GM06990 (cell line): ENCODE measurements around the gene ACKR4.

Source experiments
- DNase-seq: peaks from one replicate; pipeline ENCODE4 v3.0.0-alpha.2; 2011; ENCODE audit not compliant: insufficient read length; ENCODE audit errors: extremely low read depth
- H3K27me3 ChIP-seq: replicated peaks from 2 replicates; pipeline ENCODE4 v1.6.0; 2011; ENCODE audit warnings: low read length; ENCODE audit not compliant: control insufficient read depth, insufficient read depth
- H3K36me3 ChIP-seq: 2 replicates; pipeline ENCODE4 v1.5.1; 2011; ENCODE audit warnings: low read length; ENCODE audit not compliant: control insufficient read depth, insufficient read depth
- H3K4me3 ChIP-seq: replicated peaks from 2 replicates; pipeline ENCODE4 v1.5.1; 2011; ENCODE audit warnings: low read depth, mild to moderate bottlenecking, control low read depth, low read length
- TF ChIP-seq, protein P1 (sequence below): IDR thresholded peaks from 2 replicates; pipeline ENCODE4 v1.5.1; 2011; ENCODE audit warnings: low read length, control low read depth, mild to moderate bottlenecking, inconsistent platforms; ENCODE audit not compliant: insufficient read depth, poor library complexity, severe bottlenecking

Gene ACKR4

GRCh38 chr3:132596816-132597433, at the start of gene ACKR4:
Gene ACKR4, plus strand, starts transcription at chr3:132597270. Its CDS starts 3,128 bp downstream, at chr3:132600398.
- H3K36me3 ChIP-seq = no peaks in the 10 kb centered on the region
- no peak within 1 kb of the TSS for H3K4me3 ChIP-seq
- no peak for DNase-seq
- no peaks in the 10 kb centered on the region for H3K27me3 ChIP-seq
- TF ChIP-seq, protein P1, sequence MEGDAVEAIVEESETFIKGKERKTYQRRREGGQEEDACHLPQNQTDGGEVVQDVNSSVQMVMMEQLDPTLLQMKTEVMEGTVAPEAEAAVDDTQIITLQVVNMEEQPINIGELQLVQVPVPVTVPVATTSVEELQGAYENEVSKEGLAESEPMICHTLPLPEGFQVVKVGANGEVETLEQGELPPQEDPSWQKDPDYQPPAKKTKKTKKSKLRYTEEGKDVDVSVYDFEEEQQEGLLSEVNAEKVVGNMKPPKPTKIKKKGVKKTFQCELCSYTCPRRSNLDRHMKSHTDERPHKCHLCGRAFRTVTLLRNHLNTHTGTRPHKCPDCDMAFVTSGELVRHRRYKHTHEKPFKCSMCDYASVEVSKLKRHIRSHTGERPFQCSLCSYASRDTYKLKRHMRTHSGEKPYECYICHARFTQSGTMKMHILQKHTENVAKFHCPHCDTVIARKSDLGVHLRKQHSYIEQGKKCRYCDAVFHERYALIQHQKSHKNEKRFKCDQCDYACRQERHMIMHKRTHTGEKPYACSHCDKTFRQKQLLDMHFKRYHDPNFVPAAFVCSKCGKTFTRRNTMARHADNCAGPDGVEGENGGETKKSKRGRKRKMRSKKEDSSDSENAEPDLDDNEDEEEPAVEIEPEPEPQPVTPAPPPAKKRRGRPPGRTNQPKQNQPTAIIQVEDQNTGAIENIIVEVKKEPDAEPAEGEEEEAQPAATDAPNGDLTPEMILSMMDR = no peak

- TF ChIP-seq, protein P1 = no peak
- Histone ChIP-seq H3K4me3 (no peak overlapping the region), H3K36me3 (no peaks in the 10 kb centered on the region), H3K27me3 (no peaks in the 10 kb centered on the region)
- DNase-seq = no peak
Observed at GRCh38 chr3:132549169-132549568, 47.9 kb upstream of the ACKR4 start.

DNA sequence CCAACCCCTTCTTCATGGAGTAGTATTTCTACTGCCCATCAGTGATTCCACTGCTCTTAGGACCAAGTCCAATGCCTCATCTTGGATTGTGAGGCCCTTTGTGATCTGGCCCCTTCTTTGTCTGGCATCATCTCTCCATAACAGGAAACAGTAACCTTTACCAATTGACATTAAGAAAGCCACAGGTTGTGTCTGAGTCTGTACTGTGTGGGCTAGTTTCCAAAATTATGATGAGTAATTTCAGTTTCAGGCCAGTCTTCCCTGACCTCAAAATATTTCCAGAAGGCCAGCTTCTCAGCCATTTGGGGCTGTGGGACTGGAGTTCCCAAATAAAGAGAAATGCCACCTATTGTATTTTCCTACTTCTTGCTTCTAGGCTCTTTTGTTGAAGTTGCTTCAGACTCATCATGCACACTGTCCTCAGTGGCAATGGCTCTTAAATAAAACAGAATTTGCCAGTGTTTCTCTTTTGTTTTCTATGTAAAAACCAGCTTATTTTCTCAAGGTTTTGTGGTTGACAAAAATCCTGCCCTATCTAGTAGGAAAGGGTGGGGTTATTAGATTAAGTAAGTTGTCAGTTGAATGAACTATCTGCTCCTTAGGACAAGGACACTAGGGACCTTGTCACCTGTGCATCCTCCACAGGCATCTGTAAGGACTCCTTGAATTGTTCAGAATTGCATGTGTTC, 47.0 kb upstream of the ACKR4 start:
- TF ChIP-seq, protein P1 = no peak
- H3K36me3 ChIP-seq = no peaks in the 10 kb centered on the region
- no peaks in the 10 kb centered on the region for H3K27me3 ChIP-seq
- DNase-seq = peak; percentile 9
- H3K4me3 ChIP-seq = no peak overlapping the region

DNA sequence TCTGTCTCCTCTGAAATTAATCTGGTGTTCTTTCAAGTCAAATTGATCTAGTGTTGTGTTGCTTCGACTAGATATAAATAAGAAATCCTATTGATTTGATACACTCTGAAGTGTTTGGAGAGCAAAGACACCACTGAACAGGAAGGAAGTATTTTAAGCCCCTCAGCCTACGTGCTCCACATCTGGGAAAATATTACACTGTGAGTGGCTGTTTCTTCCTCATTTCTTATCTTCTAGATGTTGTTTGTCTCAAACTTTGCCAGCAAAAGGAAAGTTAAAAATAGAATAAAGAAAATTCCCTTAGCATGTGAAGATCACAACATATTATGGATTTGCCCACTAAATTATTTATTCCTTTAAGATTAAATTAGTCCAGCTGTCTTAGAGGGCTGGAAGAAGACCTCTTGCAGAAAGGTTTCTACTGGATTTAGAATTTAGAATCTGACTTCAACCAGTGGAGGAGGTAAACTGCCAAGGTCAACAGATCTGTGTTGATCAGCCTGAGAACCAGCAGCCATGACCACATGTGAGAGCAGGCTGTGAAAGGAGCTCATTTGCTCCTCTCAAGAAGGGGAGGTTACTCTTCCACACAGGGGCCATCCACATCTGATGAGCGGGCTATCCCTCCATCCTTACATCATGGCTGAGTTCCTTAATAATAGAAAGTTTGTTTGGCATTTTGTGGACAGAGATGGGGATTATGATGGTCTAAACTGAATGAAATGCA, 46.3 kb upstream of the ACKR4 start:
- Histone ChIP-seq H3K27me3 (no peaks in the 10 kb centered on the region), H3K4me3 (no peak overlapping the region), H3K36me3 (no peaks in the 10 kb centered on the region)
- TF ChIP-seq, protein P1 = no peak
- no peak for DNase-seq

DNA sequence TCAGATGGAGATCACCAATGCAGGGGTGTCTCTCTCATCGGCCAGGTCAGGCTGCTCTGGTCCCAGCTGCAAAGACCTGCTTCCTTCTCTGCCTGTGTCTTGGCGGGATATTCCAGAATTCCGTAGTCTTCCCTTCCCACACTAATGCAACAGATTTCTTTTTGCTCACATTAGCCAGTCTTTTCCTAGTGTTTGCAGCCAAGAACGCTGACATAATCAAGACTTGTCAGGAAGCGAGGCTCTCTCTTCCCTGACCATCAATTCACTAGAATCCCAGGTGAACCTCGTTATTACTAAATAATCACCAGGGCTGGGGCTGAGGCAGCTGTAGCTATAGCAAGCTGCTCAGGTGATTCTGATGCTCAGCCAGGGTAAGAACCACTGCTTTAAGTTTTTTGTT, 43.2 kb upstream of the ACKR4 start:
- TF ChIP-seq, protein P1 = no peak
- Histone ChIP-seq H3K27me3 (no peaks in the 10 kb centered on the region), H3K4me3 (no peak overlapping the region), H3K36me3 (no peaks in the 10 kb centered on the region)
- no peak for DNase-seq
